HG03521 (cell line): ENCODE measurements around the gene AOAH.
"Not testable (repeated sequence)": the region's sequence is repeated elsewhere in the genome, so short reads cannot be mapped to it uniquely, and the experiment has no call there.

Source experiments
- ATAC-seq: cut with Tn5 transposase; IDR thresholded peaks from one replicate; pipeline ENCODE4 v1.9.1; 2021; ENCODE audit warnings: mild to moderate bottlenecking, moderate library complexity; ENCODE audit not compliant: unreplicated experiment

The AOAH gene

GRCh38 chr7:36707465-36707864 is 16.8 kb downstream of the AOAH start:
- no peak for ATAC-seq

DNA sequence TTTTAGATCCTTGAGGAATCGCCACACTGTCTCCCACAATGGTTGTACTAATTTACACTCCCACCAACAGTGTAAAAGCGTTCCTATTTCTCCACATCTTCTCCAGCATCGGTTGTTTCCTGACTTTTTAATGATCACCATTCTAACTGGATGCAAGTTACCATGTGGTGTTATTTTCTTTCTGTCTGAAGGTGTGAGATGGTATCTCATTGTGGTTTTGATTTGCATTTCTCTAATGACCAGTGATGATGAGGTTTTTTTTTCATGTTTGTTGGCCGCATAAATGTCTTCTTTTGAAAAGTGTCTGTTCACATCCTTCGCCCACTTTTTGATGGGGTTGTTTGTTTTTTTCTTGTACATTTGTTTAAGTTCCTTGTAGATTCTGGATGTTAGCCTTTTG is 20.4 kb downstream of the AOAH start:
- ATAC-seq = not testable (repeated sequence)

GRCh38 chr7:36692456-36692855 is 31.8 kb downstream of the AOAH start:
- no peak for ATAC-seq

- no peak for ATAC-seq
These were observed 32.3 kb downstream of the AOAH start for GRCh38 chr7:36691983-36692382.

GRCh38 chr7:36690514-36691187 is 33.6 kb downstream of the AOAH start:
- ATAC-seq = no peak

GRCh38 chr7:36690041-36690440 is 34.3 kb downstream of the AOAH start:
- no peak for ATAC-seq

- ATAC-seq = no peak
These were observed 37.8 kb downstream of the AOAH start for GRCh38 chr7:36686499-36686898.

- no peak for ATAC-seq
These were observed 39.3 kb downstream of the AOAH start for GRCh38 chr7:36684954-36685353.

- ATAC-seq = no peak
These were observed 40.5 kb downstream of the AOAH start for GRCh38 chr7:36683695-36684357.

GRCh38 chr7:36683111-36683510 is 41.2 kb downstream of the AOAH start:
- no peak for ATAC-seq

DNA sequence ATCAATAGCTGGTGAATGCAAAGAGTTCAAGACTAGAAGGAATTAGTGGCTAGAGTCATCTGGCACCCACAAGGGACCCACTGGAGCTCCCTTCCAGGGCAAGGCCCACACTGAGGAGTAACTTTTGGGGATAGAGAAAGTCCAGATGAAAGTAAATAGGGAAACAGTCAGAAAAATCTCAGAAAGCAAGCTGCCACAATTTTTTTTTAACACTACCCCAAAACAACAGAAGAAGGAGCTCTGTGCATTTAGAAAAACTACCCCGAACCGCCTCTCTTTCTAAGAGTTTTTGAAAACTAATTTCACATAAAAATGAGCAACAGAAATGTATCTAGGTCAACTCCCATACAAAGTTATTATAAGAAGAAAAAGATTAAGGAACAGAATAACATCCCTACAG is 42.2 kb downstream of the AOAH start:
- ATAC-seq = no peak

DNA sequence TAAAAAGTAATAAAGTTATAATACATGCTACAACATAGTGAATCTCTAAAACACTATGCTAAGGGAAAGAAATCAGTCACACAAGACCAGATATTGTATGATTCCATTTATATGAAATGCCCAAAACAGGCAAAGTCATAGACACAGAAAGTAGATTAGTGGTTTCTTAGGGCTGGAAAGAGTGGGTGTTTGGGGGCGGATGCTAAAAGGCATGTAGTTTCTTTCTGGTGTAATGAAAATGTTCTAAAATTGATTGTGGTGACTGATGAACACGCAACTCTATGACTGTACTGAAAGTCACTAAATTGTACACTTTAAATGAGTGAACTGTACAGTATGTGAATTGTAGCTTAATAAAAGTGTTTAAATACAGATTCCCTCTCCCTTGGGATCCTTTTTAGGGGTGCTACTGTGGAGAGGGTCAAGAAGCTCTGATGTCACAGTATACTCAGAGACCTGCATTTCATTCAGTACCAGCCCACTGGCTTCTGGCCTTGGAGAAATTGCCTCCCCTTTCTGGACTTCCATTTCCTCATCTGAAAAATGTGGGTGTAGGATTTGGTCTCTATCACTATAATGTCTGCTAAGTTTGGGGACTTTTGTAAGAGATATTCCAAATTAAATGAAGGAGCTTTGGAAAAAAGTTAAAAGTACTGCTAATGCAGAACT is 46.4 kb downstream of the AOAH start:
- peak; percentile 70 for ATAC-seq

DNA sequence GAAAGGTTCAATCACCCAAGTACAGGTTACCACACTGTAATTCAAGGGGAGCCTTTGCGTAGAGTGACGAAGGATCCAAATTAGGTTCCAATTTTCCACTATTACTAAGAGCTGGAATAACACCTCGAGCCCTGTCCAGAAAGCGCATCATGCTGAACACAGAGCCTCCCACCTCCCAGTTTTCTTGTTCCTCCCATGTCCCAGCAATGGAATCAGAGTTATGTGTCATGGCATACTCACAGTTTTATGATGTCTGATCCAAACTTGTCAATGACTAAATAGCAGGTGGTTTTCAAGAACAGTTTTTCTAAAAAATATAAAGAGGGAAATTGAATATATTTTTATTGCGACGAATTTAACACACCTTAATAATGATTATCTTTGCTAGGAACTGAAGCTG is 50.6 kb downstream of the AOAH start:
- ATAC-seq = no peak

DNA sequence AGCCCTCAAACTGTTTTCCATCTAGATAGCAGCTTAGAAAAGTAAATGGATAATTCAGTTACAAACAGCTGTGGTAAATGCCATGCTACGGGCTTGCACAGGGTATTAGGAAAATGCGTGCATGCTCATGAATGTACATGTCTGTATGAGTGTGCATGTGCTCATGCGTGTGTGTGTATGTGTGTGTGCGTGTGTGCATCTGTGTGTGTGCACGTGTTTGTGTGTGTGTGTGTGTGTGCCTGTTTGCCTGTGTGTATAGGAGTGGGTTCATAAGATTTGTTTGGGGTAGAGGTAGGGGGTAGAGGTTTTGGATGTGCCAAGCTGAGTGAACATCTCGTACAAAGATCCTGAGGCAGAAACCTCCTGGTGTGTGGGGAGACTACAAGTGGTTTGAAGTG is 52.9 kb downstream of the AOAH start:
- no peak for ATAC-seq

DNA sequence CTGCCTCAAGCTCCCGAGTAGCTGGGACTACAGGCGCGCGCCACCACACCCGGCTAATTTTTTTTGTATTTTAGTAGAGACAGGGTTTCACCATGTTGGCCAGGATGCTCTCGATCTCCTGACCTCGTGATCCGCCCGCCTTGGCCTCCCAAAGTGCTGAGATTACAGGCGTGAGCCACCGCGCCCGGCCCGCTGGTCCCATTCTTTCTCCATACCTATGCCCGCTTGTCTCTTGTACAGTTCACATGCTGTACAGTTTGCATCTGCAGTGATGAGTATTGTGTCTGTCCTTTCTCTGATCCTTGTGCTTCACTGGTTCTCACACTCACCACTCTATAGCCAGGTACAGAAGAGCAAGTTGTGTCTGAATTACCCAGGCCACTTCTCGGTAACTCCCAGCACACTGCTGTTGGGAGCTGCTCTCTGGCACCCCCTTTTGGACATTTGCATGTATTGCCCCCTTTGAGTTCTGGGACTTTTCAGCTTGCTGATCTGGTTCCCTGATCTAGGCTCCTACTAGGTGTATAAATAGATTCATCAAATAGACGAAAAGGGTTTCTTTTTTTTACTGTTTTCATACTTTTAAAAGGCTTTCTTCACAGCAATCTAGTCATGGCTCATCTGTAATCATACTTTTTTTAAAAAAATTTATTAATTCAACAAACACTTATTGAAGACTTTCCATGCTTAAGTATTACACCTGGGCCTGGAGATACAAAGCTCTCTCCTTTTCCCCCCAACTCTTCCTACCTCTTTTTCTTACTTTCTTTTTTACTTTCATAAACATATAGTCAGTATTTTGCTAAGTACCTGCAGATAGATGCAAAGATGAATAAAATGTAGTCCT is 53.5 kb downstream of the AOAH start:
- ATAC-seq = peak; percentile 59

DNA sequence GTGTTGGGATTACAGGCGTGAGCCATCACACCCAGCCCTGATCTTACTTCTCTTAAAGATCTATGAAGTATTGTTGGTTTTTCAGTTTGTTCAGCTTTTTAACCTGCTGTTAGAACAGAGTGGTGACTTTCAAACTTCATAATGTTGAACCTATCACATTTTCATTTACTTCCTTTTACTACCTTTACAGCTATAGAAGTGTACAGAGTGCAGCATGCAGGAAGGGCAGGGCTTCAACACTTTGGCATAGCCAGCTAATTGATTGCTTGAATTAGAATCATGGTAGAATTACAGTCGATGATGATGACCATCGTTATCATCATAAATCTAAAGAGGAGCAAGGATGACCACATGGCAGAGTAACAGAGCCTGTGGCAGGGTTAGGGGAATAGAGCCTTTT is 55.5 kb downstream of the AOAH start:
- no peak for ATAC-seq

- ATAC-seq = no peak
These were observed 56.2 kb downstream of the AOAH start for GRCh38 chr7:36668080-36668479.

GRCh38 chr7:36667007-36667745 is 57.1 kb downstream of the AOAH start:
- no peak for ATAC-seq

- no peak for ATAC-seq
These were observed 60.8 kb downstream of the AOAH start for GRCh38 chr7:36663481-36663880.

- no peak for ATAC-seq
These were observed 63.0 kb downstream of the AOAH start for GRCh38 chr7:36661135-36661840.
